K562 (cell line): ENCODE results near the gene ABCC10. TPM values are rescaled to one million over a fixed set of nuclear protein-coding genes. Genes with fewer than 3 reads are reported as not detected.

Experiments used
- ATAC-seq: fragments of 200-7000 bp; cut with Tn5 transposase; 3 replicates; pipeline ENCODE4 v1.9.1; 2020; ENCODE audit warnings: moderate library complexity
- BruUV-seq: library from RNA; stranded (reverse); fragments of 400-500 nt; replicated peaks from 2 replicates; lab custom pipeline; 2021; lab: Mats Ljungman, UMichigan
- CTCF ChIA-PET: fragments of 300-600 bp; formaldehyde crosslinking; extraction: SDS; loops from one replicate; lab custom pipeline; 2021; ENCODE audit warnings: low intra/inter-chr PET ratio; lab: Yijun Ruan, JAX
- POLR2A ChIA-PET: fragments of 300-600, 350-650 bp; sonication (Branson Sonifier 250); formaldehyde crosslinking; extraction: SDS; loops from one replicate; lab custom pipeline; 2021; ENCODE audit warnings: antibody characterized with exemption, inconsistent platforms; lab: Yijun Ruan, JAX
- DNase-seq, 4 experiments: peaks; one replicate each; pipeline versions ENCODE4 v3.0.0 to v3.0.0-alpha.2; 2011 to 2018; ENCODE audit warnings: low spot score in 3 of 4, mixed read lengths in 3 of 4; ENCODE audit errors: extremely low read depth in 1 of 4
- FAIRE-seq: peaks from 2 replicates; lab custom pipeline; 2011; peaks lifted over from hg19 to GRCh38; lab: Jason Lieb, UNC
- H2AFZ ChIP-seq: 2 replicates; pipeline ENCODE4 v1.6.0; 2011; ENCODE audit warnings: low read depth, low read length, control low read depth, inconsistent platforms
- H3K27ac ChIP-seq: fragments of 200-600 bp; 3 replicates; pipeline ENCODE4 v1.8.0; 2011; ENCODE audit warnings: low read depth, mild to moderate bottlenecking, control low read depth, inconsistent platforms, low read length, moderate library complexity, mixed read lengths; ENCODE audit errors: extremely low read depth
- H3K27me3 ChIP-seq, 2 experiments: fragments of 300-600 bp in 1 of 2; 2 replicates in 1 of 2; 3 replicates in 1 of 2; pipeline versions ENCODE4 v1.6.0 to v1.8.0; 2011; ENCODE audit warnings: inconsistent platforms in 2 of 2, low read length in 2 of 2, mild to moderate bottlenecking in 1 of 2, mixed read lengths in 1 of 2, moderate library complexity in 1 of 2; ENCODE audit not compliant: control insufficient read depth in 2 of 2, insufficient read depth in 2 of 2
- H3K36me3 ChIP-seq: fragments of 300-600 bp; 3 replicates; pipeline ENCODE4 v1.8.0; 2011; ENCODE audit warnings: mild to moderate bottlenecking, low read length, inconsistent platforms; ENCODE audit not compliant: control insufficient read depth, insufficient read depth
- H3K4me1 ChIP-seq, 2 experiments: fragments of 200-600 bp in 1 of 2; replicated peaks in 1 of 2; 2 replicates in 1 of 2; 3 replicates in 1 of 2; pipeline versions ENCODE4 v1.5.1 to v1.8.0; 2011; ENCODE audit warnings: inconsistent platforms in 2 of 2, low read length in 2 of 2, mild to moderate bottlenecking in 1 of 2, mixed read lengths in 1 of 2, moderate library complexity in 1 of 2; ENCODE audit not compliant: control insufficient read depth in 2 of 2, insufficient read depth in 2 of 2
- H3K4me2 ChIP-seq: 2 replicates; pipeline ENCODE4 v1.6.1; 2011; ENCODE audit warnings: low read length, control low read depth, inconsistent platforms, mixed read lengths; ENCODE audit not compliant: insufficient read depth
- H3K4me3 ChIP-seq: fragments of 200-600 bp; sonication (generic), shearing (Covaris generic); 2 replicates; pipeline ENCODE4 v1.5.1; 2016; ENCODE audit warnings: control low read depth, inconsistent platforms
- H3K79me2 ChIP-seq: fragments of 200-600 bp; 3 replicates; pipeline ENCODE4 v1.8.0; 2011; ENCODE audit warnings: low read length, inconsistent platforms; ENCODE audit not compliant: control insufficient read depth, insufficient read depth
- H3K9ac ChIP-seq, 2 experiments: 2 replicates each; pipeline versions ENCODE4 v1.6.0 to v1.6.1; 2011; ENCODE audit warnings: low read depth in 2 of 2, low read length in 2 of 2, control low read depth in 1 of 2, inconsistent platforms in 1 of 2, mild to moderate bottlenecking in 1 of 2, mixed read lengths in 1 of 2; ENCODE audit not compliant: insufficient read depth in 1 of 2
- H3K9me1 ChIP-seq: one replicate; pipeline ENCODE4 v1.6.0; 2011; ENCODE audit warnings: inconsistent platforms, mild to moderate bottlenecking, low read length, moderate library complexity; ENCODE audit not compliant: control insufficient read depth, insufficient read depth
- H3K9me3 ChIP-seq: replicated peaks from 2 replicates; pipeline ENCODE4 v1.5.1; 2011; ENCODE audit warnings: low read depth, low read length, inconsistent platforms; ENCODE audit not compliant: control insufficient read depth, insufficient read depth
- H4K20me1 ChIP-seq: replicated peaks from 2 replicates; pipeline ENCODE4 v1.6.1; 2011; ENCODE audit warnings: low read length, inconsistent platforms, mixed read lengths; ENCODE audit not compliant: control insufficient read depth, insufficient read depth
- DEAF1 ChIP-seq: fragments of 450-650 bp; formaldehyde crosslinking; IDR thresholded peaks from 2 replicates; pipeline ENCODE4 v1.4.0; 2020; ENCODE audit warnings: mild to moderate bottlenecking, moderate library complexity
- FIP1L1 ChIP-seq: fragments of 200-400 bp; formaldehyde crosslinking; IDR thresholded peaks from 2 replicates; pipeline ENCODE4 v1.6.1; 2018; ENCODE audit warnings: mild to moderate bottlenecking, low read depth, low read length; ENCODE audit not compliant: poor library complexity, severe bottlenecking
- MCM2 ChIP-seq: fragments of 450-650 bp; IDR thresholded peaks from 2 replicates; pipeline ENCODE4 v1.6.1; 2017; ENCODE audit warnings: low read depth, mild to moderate bottlenecking
- RBM34 ChIP-seq: fragments of 200-400 bp; formaldehyde crosslinking; IDR thresholded peaks from 2 replicates; pipeline ENCODE4 v1.6.1; 2018; ENCODE audit warnings: low read length, borderline replicate concordance; ENCODE audit not compliant: insufficient read depth
- SAFB ChIP-seq: fragments of 200-400 bp; formaldehyde crosslinking; IDR thresholded peaks from 2 replicates; pipeline ENCODE4 v1.6.1; 2017; ENCODE audit warnings: low read depth, low read length, borderline replicate concordance
- SMAD2 ChIP-seq: fragments of 150-350 bp; IDR thresholded peaks from 2 replicates; pipeline ENCODE4 v1.6.1; 2014; ENCODE audit warnings: low read depth, mild to moderate bottlenecking, low read length
- SMAD4 ChIP-seq: fragments of 250-450 bp; sonication (Bioruptor Pico); conservative IDR thresholded peaks from 2 replicates; pipeline ENCODE4 v1.8.0; 2021; ENCODE audit warnings: inconsistent platforms, mild to moderate bottlenecking, moderate library complexity
- TCF7 ChIP-seq: sonication (generic); IDR thresholded peaks from 2 replicates; pipeline ENCODE4 v1.6.1; 2016; ENCODE audit warnings: antibody characterized with exemption, borderline replicate concordance
- ZBTB1 ChIP-seq: sonication (generic); formaldehyde crosslinking; IDR thresholded peaks from 2 replicates; pipeline ENCODE4 v1.8.1; 2023; ENCODE audit warnings: missing genetic modification reagents, low read depth, mild to moderate bottlenecking, borderline replicate concordance
- ZBTB8A ChIP-seq: fragments of 450-650 bp; IDR thresholded peaks from 2 replicates; pipeline ENCODE4 v1.6.1; 2018; ENCODE audit warnings: mild to moderate bottlenecking, moderate library complexity; ENCODE audit not compliant: partially characterized antibody
- ZNF384 ChIP-seq: IDR thresholded peaks from 2 replicates; pipeline ENCODE4 v1.6.1; 2012; ENCODE audit warnings: low read depth, low read length, improper control_type of control experiment
- ZNF57 ChIP-seq: fragments of 450-650 bp; formaldehyde crosslinking; IDR thresholded peaks from 2 replicates; pipeline ENCODE4 v1.4.0; 2020; ENCODE audit warnings: mild to moderate bottlenecking, moderate library complexity
- WGBS: fragments of 100-300 bp; shearing (Covaris generic); methylation state at CpG from one replicate; pipeline ENCODE4 v1.1.6; 2016; ENCODE audit warnings: low coverage, mixed read lengths; ENCODE audit not compliant: insufficient coverage; ENCODE audit errors: missing lambda C conversion rate; 5-methylcytosine and 5-hydroxymethylcytosine counted together
- in situ Hi-C: fragments of 300-500 bp; cut with MboI; formaldehyde crosslinking; loops from 4 replicates; pipeline ENCODE4 v1.15.0; 2018; ENCODE audit warnings: inconsistent platforms, mixed read lengths
- intact Hi-C: fragments of 100-400 bp; cut with micrococcal nuclease; formaldehyde crosslinking; loops from 2 replicates; pipeline ENCODE4 v1.14.2; 2022
- polyA plus RNA-seq, 8 experiments: library from polyadenylated mRNA; depleted of rRNA in 4 of 8; stranded (reverse) in 5 of 8; unstranded in 3 of 8; fragments of >200 nt; fragmentation: Nextera tagmentation in 2 of 8; fragmentation: Illumina TruSeq in 1 of 8; extraction: Ambion mirVana in 2 of 8; extraction: Trizol in 1 of 8; gene quantifications; 2 replicates each; pipeline versions ENCODE4 v1.2.1 to v1.2.3, GENCODE V29; 2011 to 2014; ENCODE audit warnings: inconsistent platforms in 1 of 8, missing spikeins in 1 of 8
- total RNA-seq, 7 experiments: library from RNA; depleted of rRNA in 6 of 7; stranded (reverse); fragments of >200 nt in 6 of 7; fragmentation: Illumina TruSeq in 2 of 7; extraction: Trizol in 2 of 7; gene quantifications; 2 replicates each; pipeline versions ENCODE4 v1.2.1 to v1.2.3, GENCODE V29; 2011 to 2021; ENCODE audit warnings: low replicate concordance in 1 of 7
- TF ChIP-seq, protein P1 (sequence below): fragments of 250-450 bp; sonication (Bioruptor Pico); IDR thresholded peaks from 2 replicates; pipeline ENCODE4 v1.4.0; 2020; ENCODE audit warnings: mild to moderate bottlenecking

ABCC10 gene
- total and polyA plus RNA-seq, 9 of the 15 experiments (the other 6 are each of a cell fraction or from before 2014, with no cell fraction given), result 2.4 to 29.1 (median 13.7) TPM

DNA sequence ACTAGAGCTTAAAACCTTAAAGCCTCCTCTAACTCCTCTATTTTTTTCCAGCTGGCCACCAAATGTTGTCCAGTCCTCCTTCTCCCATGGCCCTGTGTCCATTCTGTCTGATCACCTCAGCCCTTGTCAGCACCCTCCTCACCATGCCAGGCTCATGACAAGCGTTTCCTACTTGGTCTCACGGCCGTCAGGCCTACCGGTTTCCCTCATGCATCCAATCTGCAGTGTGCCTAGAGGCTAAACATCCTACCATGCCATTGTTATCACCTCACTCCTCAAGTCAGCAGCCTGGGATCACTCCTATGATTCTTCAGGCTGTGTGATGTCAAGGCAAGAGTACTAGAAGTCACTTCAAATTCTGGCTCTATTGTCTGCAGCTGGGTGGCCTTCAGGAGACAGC lies 40.4 kb downstream of the ABCC10 start:
- WGBS, result 8% methylated on average over 4 of the region's 4 CpGs
- BruUV-seq, result no TSS peak
- ATAC-seq (no peak; the same call in 1 of the 3 replicates), FAIRE-seq (no peak), DNase-seq (no peak)
- Histone ChIP-seq H4K20me1 (no peaks in the 10 kb centered on the region), H3K9ac (peak overlapping the region in 1 of 2 experiments; percentile 29; a peak in 1 of 4 replicates), H3K79me2 (no peaks in the 10 kb centered on the region), H3K9me1 (no peaks in the 10 kb centered on the region), H2AFZ (peak overlapping the region; percentile 37; the same call in 1 of the 2 replicates), H3K27ac (no peak overlapping the region), H3K27me3 (peaks cover 4 to 5% of the 10 kb centered on the region in 2 experiments; a peak in 2 of 5 replicates), H3K9me3 (no peaks in the 10 kb centered on the region), H3K36me3 (no peaks in the 10 kb centered on the region), H3K4me1 (no peaks in the 10 kb centered on the region; a peak in 2 of 5 replicates), H3K4me3 (no peak overlapping the region), H3K4me2 (no peak overlapping the region)
- POLR2A ChIA-PET, result interaction anchor here (1.6 kb wide), 1 partner anchor 10 kb away, joined by 5 read pairs; the partner anchor contains the start of gene TJAP1
- in situ Hi-C loops (no loop called here), intact Hi-C loops (no loop called here)
- CTCF ChIA-PET, result no interaction called here
- TF ChIP-seq, protein P1, sequence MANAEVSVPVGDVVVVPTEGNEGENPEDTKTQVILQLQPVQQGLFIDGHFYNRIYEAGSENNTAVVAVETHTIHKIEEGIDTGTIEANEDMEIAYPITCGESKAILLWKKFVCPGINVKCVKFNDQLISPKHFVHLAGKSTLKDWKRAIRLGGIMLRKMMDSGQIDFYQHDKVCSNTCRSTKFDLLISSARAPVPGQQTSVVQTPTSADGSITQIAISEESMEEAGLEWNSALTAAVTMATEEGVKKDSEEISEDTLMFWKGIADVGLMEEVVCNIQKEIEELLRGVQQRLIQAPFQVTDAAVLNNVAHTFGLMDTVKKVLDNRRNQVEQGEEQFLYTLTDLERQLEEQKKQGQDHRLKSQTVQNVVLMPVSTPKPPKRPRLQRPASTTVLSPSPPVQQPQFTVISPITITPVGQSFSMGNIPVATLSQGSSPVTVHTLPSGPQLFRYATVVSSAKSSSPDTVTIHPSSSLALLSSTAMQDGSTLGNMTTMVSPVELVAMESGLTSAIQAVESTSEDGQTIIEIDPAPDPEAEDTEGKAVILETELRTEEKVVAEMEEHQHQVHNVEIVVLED (CRISPR knock-in tag), result no peak
- TF ChIP-seq MCM2 (no peak), SMAD2 (no peak)

GRCh38 chr6:43468240-43468639 lies 40.9 kb downstream of the ABCC10 start:
- H3K27ac ChIP-seq, result no peak overlapping the region
- BruUV-seq, result no TSS peak
- H2AFZ ChIP-seq, result peak overlapping the region; percentile 37; the same call in 1 of the 2 replicates
- peaks cover under 1 to 4% of the 10 kb centered on the region in 2 experiments; a peak in 2 of 5 replicates for H3K27me3 ChIP-seq
- ChIA-PET POLR2A (interaction anchor here (1.6 kb wide), 1 partner anchor 10 kb away, joined by 5 read pairs; the partner anchor contains the start of gene TJAP1), CTCF (no interaction called here)
- peak; percentile 42 for FAIRE-seq
- ATAC-seq, result peak; percentile 30
- no peaks in the 10 kb centered on the region; a peak in 2 of 5 replicates for H3K4me1 ChIP-seq
- peak overlapping the region in 1 of 2 experiments; percentile 31; a peak in 1 of 4 replicates for H3K9ac ChIP-seq
- H3K9me1 ChIP-seq, result no peaks in the 10 kb centered on the region
- 15% methylated on average over 4 of the region's 4 CpGs for WGBS
- H4K20me1 ChIP-seq, result no peaks in the 10 kb centered on the region
- H3K4me3 ChIP-seq, result no peak overlapping the region
- H3K79me2 ChIP-seq, result no peaks in the 10 kb centered on the region
- in situ Hi-C loops (no loop called here), intact Hi-C loops (no loop called here)
- no peaks in the 10 kb centered on the region for H3K36me3 ChIP-seq
- no peak overlapping the region for H3K4me2 ChIP-seq
- H3K9me3 ChIP-seq, result no peaks in the 10 kb centered on the region
- DNase-seq, result no peak
- TF ChIP-seq SAFB (no peak), ZNF384 (no peak), TCF7 (no peak), DEAF1 (CRISPR knock-in tag) (no peak), SMAD4 (CRISPR knock-in tag) (no peak), ZBTB8A (no peak), FIP1L1 (no peak), RBM34 (no peak), ZBTB1 (CRISPR knock-in tag) (no peak), ZNF57 (CRISPR knock-in tag) (no peak)
